HG02885 (cell line): ENCODE measurements around the gene IMP4.

Experiments
- ATAC-seq: cut with Tn5 transposase; IDR thresholded peaks from one replicate; pipeline ENCODE4 v1.9.1; 2021; ENCODE audit warnings: mild to moderate bottlenecking; ENCODE audit not compliant: unreplicated experiment, poor library complexity

IMP4 gene

DNA sequence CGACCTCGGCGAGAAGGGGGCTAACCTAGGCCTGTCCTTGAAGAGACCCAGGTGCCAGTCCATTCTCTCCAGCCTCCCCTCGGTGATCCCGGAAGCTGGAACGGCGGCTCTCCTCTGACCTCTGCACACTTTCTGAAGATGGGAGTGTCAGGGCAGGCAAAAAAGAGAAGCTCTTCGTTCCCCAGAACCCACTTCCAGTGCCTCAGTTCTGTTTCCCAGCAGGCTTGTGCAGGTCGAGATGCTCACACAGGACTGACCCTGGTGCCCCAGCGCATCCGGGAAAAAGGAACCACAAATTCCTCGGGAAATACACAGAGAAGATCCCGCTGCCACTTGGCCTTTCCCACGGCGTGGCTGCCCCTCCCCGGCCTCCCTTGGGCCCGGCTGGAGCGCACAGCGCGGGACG lies 12.5 kb downstream of the IMP4 start:
- ATAC-seq: no peak

DNA sequence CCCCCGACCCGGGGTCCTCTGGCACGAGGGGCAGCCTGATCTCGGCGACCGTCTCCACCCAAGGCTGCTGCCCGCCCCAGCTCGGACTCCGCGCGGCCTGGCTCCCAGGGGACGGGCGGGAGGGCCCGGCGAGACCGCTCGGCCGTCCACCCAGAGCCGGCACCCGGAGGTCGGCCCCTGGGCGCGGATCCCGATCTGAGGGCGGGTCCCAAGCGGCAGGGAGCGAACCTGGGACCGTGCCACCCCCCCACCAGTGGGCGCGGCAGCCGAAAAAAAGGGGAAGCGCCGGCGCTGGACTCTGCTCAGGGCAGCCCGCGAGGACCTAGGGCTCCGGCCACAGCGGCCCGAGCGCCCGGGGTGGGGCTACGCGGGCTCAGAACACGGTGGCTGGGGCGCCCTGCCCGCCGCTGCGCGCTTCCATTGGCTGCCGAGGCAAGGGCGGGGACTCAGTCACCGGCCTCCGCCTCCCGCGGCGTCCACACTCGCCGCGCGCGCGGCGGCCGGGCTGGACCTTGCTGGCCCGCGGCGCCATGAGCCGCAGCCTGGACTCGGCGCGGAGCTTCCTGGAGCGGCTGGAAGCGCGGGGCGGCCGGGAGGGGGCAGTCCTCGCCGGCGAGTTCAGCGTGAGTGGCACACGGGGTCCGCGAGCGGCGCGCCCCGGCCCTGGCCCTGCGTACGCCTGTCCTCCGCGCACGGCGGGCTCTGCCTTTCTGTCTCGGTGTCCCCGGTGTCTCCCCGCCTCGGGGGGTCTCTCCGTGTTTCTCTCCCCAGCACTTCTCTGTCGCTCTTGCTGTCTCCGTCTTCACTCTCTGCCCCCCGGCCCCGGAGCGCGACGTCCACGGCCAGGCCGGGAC lies 13.1 kb downstream of the IMP4 start, which contains the start of gene PTPN18:
Gene PTPN18 (plus strand): TSS at position 479 of the 854 bp plus-strand sequence. CDS start 52 bp downstream, at position 531.
- peak; percentile 96 for ATAC-seq

DNA sequence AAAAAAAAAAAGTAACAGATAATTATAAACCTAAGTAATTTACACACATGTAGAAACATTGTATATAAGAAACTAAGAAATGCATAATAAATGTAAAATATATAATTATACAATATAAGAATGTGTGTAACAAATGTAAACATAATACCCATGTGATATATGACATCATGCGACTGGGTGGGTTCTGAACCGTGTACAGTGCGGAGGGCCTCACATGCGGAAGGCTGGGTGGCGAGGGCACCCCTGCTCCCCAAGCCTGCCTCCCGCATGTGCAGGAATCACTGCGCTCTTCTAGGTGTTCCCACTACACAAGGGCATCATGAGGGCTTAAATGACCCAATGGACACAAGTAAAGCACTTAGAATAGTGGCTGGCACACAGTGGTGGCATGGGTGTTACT lies 15.2 kb downstream of the IMP4 start:
- no peak for ATAC-seq

DNA sequence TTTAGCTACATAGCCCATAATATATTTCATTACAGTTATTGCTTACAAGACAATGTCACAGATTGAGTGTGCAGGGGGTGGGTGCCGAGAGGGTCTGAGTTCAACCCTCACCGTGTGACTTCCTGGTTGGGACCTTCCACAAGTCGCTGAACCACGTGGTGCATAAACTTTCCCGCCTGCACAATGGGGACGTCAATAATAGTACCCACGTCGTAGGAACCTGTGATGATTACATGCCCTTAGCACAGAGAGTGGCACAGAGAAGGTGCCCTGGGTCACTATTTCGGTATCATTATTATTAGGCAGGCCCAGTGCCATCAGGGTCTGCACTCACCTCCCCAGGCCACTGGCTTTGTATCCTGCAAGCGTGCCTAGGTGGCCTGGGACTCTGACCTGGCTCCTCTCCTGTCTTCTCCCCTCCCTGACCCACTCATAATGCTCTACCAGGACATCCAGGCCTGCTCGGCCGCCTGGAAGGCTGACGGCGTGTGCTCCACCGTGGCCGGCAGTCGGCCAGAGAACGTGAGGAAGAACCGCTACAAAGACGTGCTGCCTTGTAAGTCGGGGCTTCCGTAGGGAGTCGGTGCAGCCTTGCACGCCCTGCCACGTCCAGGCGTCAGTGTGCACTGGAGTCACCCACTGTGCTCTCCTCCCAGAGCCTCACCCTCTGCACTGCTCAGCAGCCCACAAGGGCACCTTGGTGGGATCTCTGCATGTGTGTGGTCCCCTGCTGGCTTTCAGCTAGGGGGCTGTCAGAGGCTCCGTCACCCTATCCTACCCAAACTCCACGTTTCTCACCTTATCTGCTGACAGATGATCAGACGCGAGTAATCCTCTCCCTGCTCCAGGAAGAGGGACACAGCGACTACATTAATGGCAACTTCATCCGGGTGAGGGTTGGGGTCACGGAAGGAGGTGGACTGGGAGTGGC lies 16.0 kb downstream of the IMP4 start:
- no peak for ATAC-seq

DNA sequence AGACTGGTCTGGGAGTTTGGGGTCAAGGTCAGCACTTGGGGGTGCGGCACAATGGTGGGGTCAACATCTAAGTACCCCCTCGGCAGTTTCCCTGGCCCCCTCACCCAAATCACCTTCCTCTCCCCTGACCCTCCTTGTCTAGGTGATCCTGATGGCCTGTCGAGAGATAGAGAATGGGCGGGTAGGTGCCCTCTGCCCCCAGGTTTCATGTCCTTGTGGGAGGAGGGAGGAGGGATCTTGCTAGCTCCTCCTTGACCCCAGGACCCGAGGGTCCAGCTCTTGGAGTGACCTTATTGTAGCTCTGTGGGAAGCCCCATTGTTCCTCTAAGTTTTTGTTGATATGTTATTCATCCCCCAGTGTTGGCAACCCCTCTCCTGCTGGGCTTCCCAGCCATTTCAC lies 16.8 kb downstream of the IMP4 start:
- no peak for ATAC-seq

DNA sequence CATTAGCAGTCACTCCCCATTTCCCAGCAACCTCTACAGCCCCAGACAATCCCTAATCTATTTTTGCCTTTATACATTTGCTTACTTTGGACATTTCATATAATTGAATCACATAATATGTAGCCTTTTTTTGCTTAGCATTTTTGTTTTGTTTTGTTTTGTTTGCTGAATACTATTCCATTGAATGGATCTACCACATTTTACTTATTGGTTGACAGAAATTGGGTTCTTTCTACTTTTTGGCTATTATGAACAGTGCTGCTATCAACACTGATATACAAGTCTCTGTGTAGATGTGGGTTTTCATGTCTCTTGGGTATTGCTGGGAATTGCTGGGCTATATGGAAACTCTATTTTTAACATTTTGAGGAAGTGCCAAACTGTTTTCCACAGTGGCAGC lies 20.8 kb downstream of the IMP4 start:
- no peak for ATAC-seq

DNA sequence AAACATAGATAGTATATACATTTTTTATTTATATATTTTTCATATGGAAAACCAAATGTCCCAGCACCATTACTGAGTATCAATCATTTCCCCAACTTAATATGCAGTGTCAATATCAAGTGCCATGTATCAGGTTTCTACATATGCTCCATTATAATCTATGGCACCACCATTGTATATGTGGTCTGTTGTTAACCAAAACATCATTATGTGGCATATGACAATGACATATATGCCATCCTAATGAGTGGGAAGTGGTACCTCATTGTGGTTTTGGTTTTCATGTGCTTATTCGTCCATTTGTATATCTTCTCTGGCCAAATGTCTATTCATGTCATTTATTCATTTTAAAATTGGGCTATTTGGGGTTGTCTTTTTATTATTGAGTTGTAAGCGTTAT lies 22.4 kb downstream of the IMP4 start:
- ATAC-seq: no peak

DNA sequence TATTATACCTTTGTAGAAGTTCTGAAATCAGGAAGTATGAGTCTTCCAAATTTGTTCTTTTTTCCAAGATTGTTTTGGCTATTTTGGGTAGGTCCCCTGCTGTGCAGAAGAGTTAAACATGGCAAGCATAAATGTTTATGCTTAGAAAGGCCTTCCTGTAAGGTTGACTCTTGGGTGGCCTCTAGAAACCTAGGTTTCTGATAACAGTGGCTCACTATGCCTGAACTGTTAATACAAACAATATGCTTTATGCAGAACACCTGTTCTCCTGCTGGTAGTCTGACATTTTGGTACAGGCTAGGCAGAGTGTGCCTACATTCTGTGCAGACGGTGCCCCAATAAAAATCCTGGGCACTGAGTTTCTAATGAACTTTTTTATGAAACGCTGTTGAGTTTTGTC lies 23.3 kb downstream of the IMP4 start:
- ATAC-seq: no peak

DNA sequence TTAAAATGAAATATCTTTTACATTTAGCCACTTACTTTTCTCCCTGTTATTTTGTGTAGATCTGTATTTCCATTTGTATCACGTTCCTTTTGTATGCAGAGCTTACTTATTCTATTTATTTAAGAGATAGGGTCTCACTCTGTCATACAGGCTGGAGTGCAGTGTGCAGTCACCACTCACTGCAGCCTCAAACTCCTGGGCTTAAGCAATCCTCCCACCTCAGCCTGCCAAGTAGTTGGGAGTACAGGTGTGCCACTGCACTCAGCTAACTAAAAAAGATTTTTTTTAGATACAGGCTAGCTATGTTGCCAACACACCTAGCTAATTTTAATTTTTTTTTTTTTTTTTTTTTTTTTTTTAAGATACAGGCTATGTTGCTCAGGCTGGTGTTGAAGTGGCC lies 24.0 kb downstream of the IMP4 start:
- no peak for ATAC-seq

DNA sequence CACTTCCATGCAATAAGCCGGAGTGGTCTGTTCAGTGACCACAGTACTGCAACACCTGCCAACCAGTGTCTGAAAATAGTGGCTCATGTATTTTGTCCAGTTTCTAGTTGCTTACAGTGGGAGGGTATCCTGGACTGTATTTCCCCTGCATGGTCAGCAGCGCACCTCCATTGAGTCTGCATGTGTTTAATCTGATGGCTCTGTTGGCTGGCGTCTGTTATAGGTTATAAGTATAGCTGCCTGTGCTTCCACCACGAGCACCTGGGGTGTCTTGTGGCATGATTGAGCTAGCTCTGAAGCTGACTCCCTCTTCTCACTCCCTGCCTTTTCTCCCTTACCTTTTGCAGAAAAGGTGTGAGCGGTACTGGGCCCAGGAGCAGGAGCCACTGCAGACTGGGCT lies 26.1 kb downstream of the IMP4 start:
- ATAC-seq: no peak

DNA sequence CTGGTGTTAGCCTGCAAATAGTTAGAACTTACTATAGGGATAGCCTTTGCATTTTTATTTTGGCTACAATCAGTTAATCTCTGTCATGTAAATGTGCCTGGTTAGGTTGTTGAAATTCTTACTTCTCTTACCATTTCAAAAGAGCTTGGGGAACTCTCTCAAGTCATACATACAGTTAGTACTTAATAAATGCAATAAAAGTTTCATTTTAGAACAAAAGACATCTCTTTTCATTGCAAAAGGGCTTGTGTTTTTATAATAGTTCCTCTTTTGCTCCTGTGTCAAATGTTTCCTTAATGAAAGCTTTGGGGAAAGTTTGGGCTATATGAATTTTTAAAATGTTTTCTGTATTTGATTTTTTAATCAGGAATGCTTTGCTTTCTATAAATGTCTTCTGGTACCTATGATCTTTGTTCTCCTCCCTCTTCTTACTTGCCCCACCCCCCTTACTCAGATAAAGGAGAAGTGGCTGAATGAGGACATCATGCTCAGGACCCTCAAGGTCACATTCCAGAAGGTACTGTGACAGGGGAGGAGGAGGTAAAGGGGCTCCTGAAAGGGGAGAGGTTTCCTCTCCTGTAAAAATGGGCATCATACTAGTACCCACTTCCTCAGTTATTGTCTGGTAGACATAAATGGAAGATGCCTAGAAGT lies 26.7 kb downstream of the IMP4 start:
- no peak for ATAC-seq

DNA sequence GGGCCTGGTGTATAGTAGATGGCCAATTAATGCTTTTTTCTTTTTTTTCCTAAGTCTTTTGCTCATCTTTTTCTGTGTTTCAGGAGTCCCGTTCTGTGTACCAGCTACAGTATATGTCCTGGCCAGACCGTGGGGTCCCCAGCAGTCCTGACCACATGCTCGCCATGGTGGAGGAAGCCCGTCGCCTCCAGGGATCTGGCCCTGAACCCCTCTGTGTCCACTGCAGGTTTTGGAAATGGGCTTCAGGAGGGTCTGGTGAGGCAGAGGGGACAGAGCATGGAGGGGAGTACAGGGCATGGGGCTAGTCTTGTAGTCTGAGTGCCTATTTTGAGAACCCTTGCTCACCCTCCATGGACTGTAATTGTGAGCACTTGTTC lies 27.3 kb downstream of the IMP4 start:
- ATAC-seq: no peak

DNA sequence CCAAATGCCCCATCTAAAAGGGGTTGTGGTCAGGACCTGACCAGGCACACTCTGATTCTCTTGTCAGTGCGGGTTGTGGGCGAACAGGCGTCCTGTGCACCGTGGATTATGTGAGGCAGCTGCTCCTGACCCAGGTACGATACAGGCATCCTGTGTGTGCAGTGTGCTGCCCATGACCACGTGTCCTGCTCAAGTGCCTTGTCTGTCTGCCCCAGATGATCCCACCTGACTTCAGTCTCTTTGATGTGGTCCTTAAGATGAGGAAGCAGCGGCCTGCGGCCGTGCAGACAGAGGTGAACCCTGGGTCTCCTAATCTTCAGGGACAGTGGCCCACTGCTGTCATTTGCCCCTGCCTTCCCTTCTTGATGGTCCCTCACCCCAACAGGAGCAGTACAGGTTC lies 27.8 kb downstream of the IMP4 start:
- ATAC-seq: peak; percentile 19

DNA sequence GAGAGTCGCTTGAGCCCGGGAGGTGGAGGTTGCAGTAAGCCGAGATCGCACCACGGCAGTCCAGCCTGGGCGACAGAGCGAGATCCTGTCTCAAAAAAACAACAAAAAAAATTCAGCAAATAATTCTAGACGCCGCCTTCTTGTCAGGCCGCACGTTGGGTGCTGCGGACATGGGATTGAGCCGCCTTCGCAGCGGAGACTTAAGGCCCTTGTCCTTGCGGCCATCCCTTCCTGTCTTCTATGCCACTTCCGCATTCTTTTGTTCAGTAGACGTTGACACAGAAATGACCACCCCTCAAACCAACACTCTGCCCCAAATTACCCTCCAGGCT lies 29.0 kb downstream of the IMP4 start:
- peak; percentile 27 for ATAC-seq

DNA sequence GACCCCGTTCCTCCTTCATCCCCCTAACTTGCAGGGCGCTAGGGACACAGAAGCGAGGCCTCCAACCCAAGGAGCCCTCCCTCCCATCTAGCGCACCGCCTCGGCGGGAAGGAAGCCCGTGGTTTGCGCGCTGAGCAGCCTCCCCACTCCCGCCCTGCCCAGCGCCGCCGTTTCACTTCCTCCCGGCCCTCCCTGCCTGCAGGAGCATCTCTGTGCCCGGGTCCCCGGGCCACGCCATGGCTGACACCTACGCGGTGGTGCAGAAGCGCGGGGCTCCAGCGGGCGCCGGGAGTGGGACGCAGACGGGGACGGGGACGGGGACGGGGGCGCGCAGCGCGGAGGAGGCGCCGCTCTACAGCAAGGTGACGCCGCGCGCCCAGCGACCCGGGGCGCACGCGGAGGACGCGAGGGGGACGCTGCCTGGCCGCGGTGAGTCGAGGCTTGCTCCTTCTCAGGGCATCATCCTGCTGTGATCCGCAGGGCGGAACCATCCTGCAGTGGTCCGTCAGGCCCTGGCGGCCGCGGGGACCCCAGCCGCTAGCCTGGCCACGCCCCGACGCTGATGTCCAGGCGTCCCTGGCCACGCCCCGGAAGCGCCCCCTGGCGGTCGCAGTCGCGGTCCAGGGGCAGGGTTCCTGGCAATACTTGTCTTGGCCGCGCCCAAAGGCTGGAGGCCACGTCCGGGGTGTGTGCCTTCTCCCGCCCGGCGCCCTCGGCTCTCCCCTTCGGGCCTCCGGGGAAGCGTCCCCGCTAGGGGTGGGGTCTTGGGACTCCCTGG lies 29.5 kb downstream of the IMP4 start:
- ATAC-seq: peak; percentile 71

DNA sequence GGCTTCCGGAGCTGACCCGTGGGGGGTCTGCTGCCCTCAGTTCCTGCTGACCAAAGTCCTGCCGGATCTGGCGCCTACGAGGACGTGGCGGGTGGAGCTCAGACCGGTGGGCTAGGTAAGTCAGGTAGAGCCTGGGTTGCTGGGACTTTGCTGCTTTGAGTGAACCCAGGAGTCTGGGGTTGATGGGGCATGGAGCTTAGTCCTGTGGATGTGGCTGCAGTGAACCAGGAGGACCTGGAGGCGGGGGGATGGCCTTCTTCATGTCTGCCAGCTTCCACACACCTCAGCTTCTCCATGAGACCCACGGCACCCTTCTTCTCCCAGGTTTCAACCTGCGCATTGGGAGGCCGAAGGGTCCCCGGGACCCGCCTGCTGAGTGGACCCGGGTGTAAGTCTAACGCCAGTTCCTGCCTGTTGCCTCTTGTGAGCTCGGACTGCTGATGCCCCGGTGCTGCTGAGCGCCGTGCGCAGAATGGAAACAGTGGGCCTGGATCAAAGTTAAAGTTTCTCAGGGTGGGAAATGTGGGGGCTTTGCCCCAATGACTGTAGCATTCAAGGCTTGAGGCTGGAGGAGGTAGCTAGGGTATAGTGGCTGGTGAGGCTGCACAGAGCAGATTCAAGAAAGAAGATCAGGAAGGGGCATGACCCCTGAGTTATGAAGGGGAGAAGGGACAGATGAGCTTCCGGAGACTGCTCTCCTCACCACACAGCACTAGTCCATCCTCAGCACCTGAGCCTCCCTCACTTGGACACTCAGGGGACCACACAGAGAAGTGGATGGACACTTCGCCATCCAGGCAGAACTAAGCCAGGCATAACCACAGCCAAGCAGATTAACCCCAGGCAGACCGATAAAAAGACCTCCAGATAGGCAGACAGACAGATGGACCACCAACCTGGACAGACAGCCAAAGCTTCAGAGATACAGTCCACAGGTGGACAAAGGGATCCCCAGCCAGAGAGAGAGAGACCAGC lies 30.4 kb downstream of the IMP4 start:
- ATAC-seq: peak; percentile 0

DNA sequence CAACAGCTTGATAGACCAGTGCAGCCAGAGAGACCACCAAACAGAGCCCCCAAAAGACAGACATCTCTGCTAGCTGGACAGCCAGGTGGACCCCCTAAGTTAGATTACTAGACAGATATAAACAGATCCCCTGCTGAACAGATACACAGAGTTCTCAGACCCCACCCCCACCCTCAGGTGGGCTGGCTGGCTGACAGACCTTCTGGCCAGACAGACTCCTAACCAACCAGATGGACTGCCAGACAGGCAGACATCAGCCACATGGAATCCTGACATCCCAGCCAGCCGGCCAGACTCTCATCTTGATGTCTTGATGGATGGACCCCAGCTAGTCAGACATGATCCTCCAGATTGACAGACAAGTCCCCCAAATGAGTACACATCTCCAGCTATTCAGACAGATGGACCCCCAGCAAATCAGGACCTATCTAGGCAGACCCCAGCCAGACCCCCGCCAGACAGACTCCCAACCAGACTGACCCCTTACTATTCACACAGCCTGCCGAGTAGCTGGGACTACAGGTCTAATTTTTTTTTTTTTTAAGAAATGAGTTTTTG lies 31.2 kb downstream of the IMP4 start:
- ATAC-seq: no peak

DNA sequence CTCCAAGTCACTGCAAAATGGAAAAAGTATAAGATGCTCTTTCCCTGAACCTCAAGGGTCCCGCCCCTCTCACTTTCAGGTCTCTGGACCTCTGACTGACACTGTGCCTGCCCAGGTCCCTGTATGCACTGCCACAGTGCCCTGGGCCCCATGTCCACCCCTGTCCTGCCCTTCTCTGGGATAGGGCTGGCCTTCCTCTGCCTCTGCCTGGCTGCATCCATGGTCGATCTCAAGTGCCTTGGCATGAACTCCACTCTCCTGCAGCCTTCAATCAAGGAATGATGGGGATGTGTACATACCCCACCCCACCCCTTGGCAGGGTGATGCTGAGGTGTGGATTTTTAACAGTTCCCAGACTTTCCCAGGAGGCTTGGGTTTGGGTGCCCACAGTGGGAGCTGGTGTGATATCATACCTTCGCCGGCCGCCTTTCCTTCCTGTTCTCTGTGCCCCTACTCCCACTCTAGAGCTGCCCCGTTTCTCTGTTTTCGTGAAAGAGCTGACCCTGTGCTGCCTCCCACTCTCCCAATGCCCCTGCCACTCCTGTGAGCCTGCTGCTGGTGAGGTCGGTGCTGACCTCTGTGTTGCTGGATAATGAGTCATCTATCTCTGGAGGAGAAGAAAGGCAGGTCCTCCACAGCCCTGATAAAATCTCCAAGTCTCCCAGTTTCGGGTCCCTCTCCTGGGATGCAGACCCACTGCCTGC lies 32.0 kb downstream of the IMP4 start:
- ATAC-seq: no peak
